ENCODE measurements around the gene RPRD2.

GRCh38 chr1:150469291-150469690 lies 105.3 kb downstream of the RPRD2 start:
- TF ChIP-seq CTCF (conservative IDR thresholded peaks at IDR 0.05): no peak
- no peak for TF ChIP-seq EZH2 (IDR thresholded peaks at IDR 0.05; ENCODE audit: low read depth)
